ENCODE measurements around the gene SLC22A1.

The SLC22A1 gene

GRCh38 chr6:160089534-160089897, 32.1 kb upstream of the SLC22A1 start:
- TF ChIP-seq EP300 (IDR thresholded peaks at IDR 0.05; ENCODE audit: borderline replicate concordance) (no peak), MAX (IDR thresholded peaks at IDR 0.05) (no peak), TAF1 (IDR thresholded peaks at IDR 0.05; ENCODE audit: low read depth) (no peak)

- no peak for TF ChIP-seq YY1 (IDR thresholded peaks at IDR 0.05; ENCODE audit: low read depth)
- TF ChIP-seq CEBPB (IDR thresholded peaks at IDR 0.05), result no peak
- no peak for TF ChIP-seq ZBTB7A (IDR thresholded peaks at IDR 0.05; ENCODE audit: low read depth)
- TF ChIP-seq EP300 (IDR thresholded peaks at IDR 0.05; ENCODE audit: borderline replicate concordance), result no peak
- TF ChIP-seq NFIC (IDR thresholded peaks at IDR 0.05), result no peak
- TF ChIP-seq CREB1 (IDR thresholded peaks at IDR 0.05; ENCODE audit: low read depth), result no peak
- TF ChIP-seq TCF12 (IDR thresholded peaks at IDR 0.05; ENCODE audit: low read depth), result no peak
- no peak for TF ChIP-seq FOXM1 (IDR thresholded peaks at IDR 0.05; ENCODE audit: borderline replicate concordance, low read depth)
- TF ChIP-seq MAX (IDR thresholded peaks at IDR 0.05), result no peak
- no peak for TF ChIP-seq RAD21 (IDR thresholded peaks at IDR 0.05; ENCODE audit: low read depth)
- no peak for TF ChIP-seq EGR1 (IDR thresholded peaks at IDR 0.05)
Observed at GRCh38 chr6:160092602-160093001, 29.0 kb upstream of the SLC22A1 start.

GRCh38 chr6:160093061-160093460, 28.6 kb upstream of the SLC22A1 start:
- TF ChIP-seq USF1 (IDR thresholded peaks at IDR 0.05) (no peak), FOXM1 (IDR thresholded peaks at IDR 0.05; ENCODE audit: borderline replicate concordance, low read depth) (no peak), TAF1 (IDR thresholded peaks at IDR 0.05; ENCODE audit: low read depth) (no peak), ZBTB7A (IDR thresholded peaks at IDR 0.05; ENCODE audit: low read depth) (no peak), MAX (IDR thresholded peaks at IDR 0.05) (no peak), CEBPB (IDR thresholded peaks at IDR 0.05) (no peak), TCF12 (IDR thresholded peaks at IDR 0.05; ENCODE audit: low read depth) (no peak), EGR1 (IDR thresholded peaks at IDR 0.05) (no peak), REST (IDR thresholded peaks at IDR 0.05; ENCODE audit: low read depth) (no peak), YY1 (IDR thresholded peaks at IDR 0.05; ENCODE audit: low read depth) (no peak), CREB1 (IDR thresholded peaks at IDR 0.05; ENCODE audit: low read depth) (no peak), EP300 (IDR thresholded peaks at IDR 0.05; ENCODE audit: borderline replicate concordance) (no peak), TEAD4 (IDR thresholded peaks at IDR 0.05) (no peak), RAD21 (IDR thresholded peaks at IDR 0.05; ENCODE audit: low read depth) (no peak), NFIC (IDR thresholded peaks at IDR 0.05) (no peak)

- no peak for TF ChIP-seq EP300 (IDR thresholded peaks at IDR 0.05; ENCODE audit: borderline replicate concordance)
- TF ChIP-seq ZBTB7A (IDR thresholded peaks at IDR 0.05; ENCODE audit: low read depth), result no peak
- TF ChIP-seq RAD21 (IDR thresholded peaks at IDR 0.05; ENCODE audit: low read depth), result no peak
- no peak for TF ChIP-seq FOXM1 (IDR thresholded peaks at IDR 0.05; ENCODE audit: borderline replicate concordance, low read depth)
- TF ChIP-seq TCF12 (IDR thresholded peaks at IDR 0.05; ENCODE audit: low read depth), result no peak
- TF ChIP-seq NFIC (IDR thresholded peaks at IDR 0.05), result no peak
- TF ChIP-seq MAX (IDR thresholded peaks at IDR 0.05), result no peak
- TF ChIP-seq USF1 (IDR thresholded peaks at IDR 0.05), result no peak
- no peak for TF ChIP-seq TEAD4 (IDR thresholded peaks at IDR 0.05)
- TF ChIP-seq EGR1 (IDR thresholded peaks at IDR 0.05), result no peak
- no peak for TF ChIP-seq YY1 (IDR thresholded peaks at IDR 0.05; ENCODE audit: low read depth)
Observed at GRCh38 chr6:160093946-160094345, 27.7 kb upstream of the SLC22A1 start.

- no peak for TF ChIP-seq YY1 (IDR thresholded peaks at IDR 0.05; ENCODE audit: low read depth)
- TF ChIP-seq TEAD4 (IDR thresholded peaks at IDR 0.05), result no peak
- TF ChIP-seq CEBPB (IDR thresholded peaks at IDR 0.05), result no peak
Observed at GRCh38 chr6:160095146-160095845, 26.3 kb upstream of the SLC22A1 start.

GRCh38 chr6:160101277-160102205, 20.1 kb upstream of the SLC22A1 start:
- TF ChIP-seq REST (IDR thresholded peaks at IDR 0.05; ENCODE audit: low read depth), result no peak
- no peak for TF ChIP-seq FOXM1 (IDR thresholded peaks at IDR 0.05; ENCODE audit: borderline replicate concordance, low read depth)
- TF ChIP-seq TCF12 (IDR thresholded peaks at IDR 0.05; ENCODE audit: low read depth), result no peak
- TF ChIP-seq NFIC (IDR thresholded peaks at IDR 0.05), result no peak
- TF ChIP-seq EP300 (IDR thresholded peaks at IDR 0.05; ENCODE audit: borderline replicate concordance), result no peak
- no peak for TF ChIP-seq ZBTB7A (IDR thresholded peaks at IDR 0.05; ENCODE audit: low read depth)

Data from Ishikawa (cell line).